Motor neuron (in vitro differentiated cells): ENCODE results near the gene KRT77. TPM values are rescaled to one million over a fixed set of nuclear protein-coding genes. Genes with fewer than 3 reads are reported as not detected.

Experiments used
- ATAC-seq, 8 experiments: fragments of 200-7000 bp; cut with Tn5 transposase; replicated peaks in 6 of 8; 2 replicates each; pipeline ENCODE4 v1.8.0; 2021; ENCODE audit warnings: mild to moderate bottlenecking in 8 of 8, moderate library complexity in 8 of 8
- H3K27ac ChIP-seq, 2 donors: fragments of 250-450 bp; sonication (Bioruptor Pico); 2 replicates each; pipeline ENCODE4 v1.9.0; 2021; ENCODE audit warnings: antibody characterized with exemption in 2 of 2, mild to moderate bottlenecking in 2 of 2, moderate library complexity in 1 of 2
- H3K4me1 ChIP-seq, 2 donors: fragments of 250-450 bp; sonication (Bioruptor Pico); replicated peaks in 1 of 2; 2 replicates each; pipeline ENCODE4 v1.6.1; 2021; ENCODE audit warnings: antibody characterized with exemption in 2 of 2, mild to moderate bottlenecking in 2 of 2, moderate library complexity in 1 of 2
- H3K4me3 ChIP-seq, 5 donors: fragments of 250-450 bp; sonication (Bioruptor Pico); 2 replicates each; pipeline ENCODE4 v1.9.0; 2021; ENCODE audit warnings: antibody characterized with exemption in 5 of 5, mild to moderate bottlenecking in 5 of 5, moderate library complexity in 4 of 5
- WGBS, 10 experiments: fragments of 450-650 bp; shearing (Covaris generic); methylation state at CpG; one replicate each; pipeline ENCODE4 v1.0.0; 2022; 5-methylcytosine and 5-hydroxymethylcytosine counted together
- in situ Hi-C, 9 experiments: fragments of 400-800 bp; cut with MboI; loops; one replicate each; pipeline ENCODE4 v1.15.0; 2021; ENCODE audit warnings: low sequenced_read_pairs in 9 of 9, low pct_unique_long_range_greater_than_20kb in 2 of 9; ENCODE audit not compliant: unreplicated experiment in 9 of 9
- total RNA-seq, 8 experiments: library from RNA; unstranded; fragments of 300-600 nt; gene quantifications; 2 replicates each; pipeline versions ENCODE4 v1.2.3 to v1.2.4, GENCODE V29; 2022

Gene KRT77
- total RNA-seq, 8 experiments from 2014 or later = 0.09 to 0.38 (median 0.21) TPM; not detected in 4

GRCh38 chr12:52666471-52666870, 36.9 kb downstream of the KRT77 start:
- H3K4me3 ChIP-seq = no peak overlapping the region
- in situ Hi-C loops = loop anchor here in 1 of 9 experiments (25.0 kb wide), 1 partner anchor 196 kb away; no protein-coding TSS in a partner anchor
- H3K27ac ChIP-seq = no peak overlapping the region
- WGBS, 10 experiments = 39 to 100% (median 73%) methylated on average over 1 to 3 of the region's 3 CpGs; no CpG with 5 or more reads in 2 of the 10 experiments
- ATAC-seq = no peak
- H3K4me1 ChIP-seq = no peaks in the 10 kb centered on the region

DNA sequence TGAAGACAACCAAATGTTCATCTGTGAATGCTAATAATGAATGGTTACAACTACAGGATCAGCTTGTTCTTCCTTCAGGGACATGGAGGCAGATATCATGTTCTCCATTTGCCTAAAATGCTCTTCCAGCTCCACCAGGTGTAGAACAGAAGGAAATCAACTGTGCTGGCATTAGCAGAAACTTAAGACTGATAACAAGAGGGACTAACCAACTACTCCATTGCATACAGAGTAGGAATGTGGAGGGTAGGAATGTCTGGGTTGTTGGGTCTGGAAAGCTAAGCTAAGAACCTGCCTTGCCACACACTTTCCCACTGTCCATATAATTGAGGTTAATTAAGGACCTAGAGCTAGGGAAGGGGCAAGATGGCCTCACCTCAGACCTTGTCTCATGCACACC, 39.9 kb downstream of the KRT77 start:
- Histone ChIP-seq H3K27ac (no peak overlapping the region), H3K4me3 (no peak overlapping the region), H3K4me1 (no peaks in the 10 kb centered on the region)
- in situ Hi-C loops = loop anchor here in 1 of 9 experiments (25.0 kb wide), 1 partner anchor 199 kb away; no protein-coding TSS in a partner anchor
- ATAC-seq = no peak

GRCh38 chr12:52662918-52663229, 40.5 kb downstream of the KRT77 start:
- H3K4me3 ChIP-seq = no peak overlapping the region
- in situ Hi-C loops = loop anchor here in 1 of 9 experiments (25.0 kb wide), 1 partner anchor 199 kb away; no protein-coding TSS in a partner anchor
- H3K4me1 ChIP-seq = no peaks in the 10 kb centered on the region
- no peak overlapping the region for H3K27ac ChIP-seq
- no peak for ATAC-seq

- in situ Hi-C loops = loop anchor here in 1 of 9 experiments (25.0 kb wide), 1 partner anchor 200 kb away; no protein-coding TSS in a partner anchor
Measured at GRCh38 chr12:52662093-52662917, 41.0 kb downstream of the KRT77 start.

GRCh38 chr12:52661668-52662067, 41.7 kb downstream of the KRT77 start:
- H3K4me3 ChIP-seq = no peak overlapping the region
- no peak overlapping the region for H3K27ac ChIP-seq
- 68 to 100% (median 83%) methylated on average over 1 to 3 of the region's 3 CpGs; no CpG with 5 or more reads in 3 of the 10 experiments for WGBS, 10 experiments
- in situ Hi-C loops = loop anchor here in 1 of 9 experiments (25.0 kb wide), 1 partner anchor 201 kb away; no protein-coding TSS in a partner anchor
- H3K4me1 ChIP-seq = no peaks in the 10 kb centered on the region
- ATAC-seq = no peak

More at GRCh38 chr12:52662093-52662917, 41.0 kb downstream of the KRT77 start:
- WGBS, 10 experiments = 20 to 100% (median 73%) methylated on average over 1 to 6 of the region's 10 CpGs; no CpG with 5 or more reads in 3 of the 10 experiments
- Histone ChIP-seq H3K27ac (no peak overlapping the region), H3K4me3 (no peak overlapping the region), H3K4me1 (no peaks in the 10 kb centered on the region)
- no peak for ATAC-seq

DNA sequence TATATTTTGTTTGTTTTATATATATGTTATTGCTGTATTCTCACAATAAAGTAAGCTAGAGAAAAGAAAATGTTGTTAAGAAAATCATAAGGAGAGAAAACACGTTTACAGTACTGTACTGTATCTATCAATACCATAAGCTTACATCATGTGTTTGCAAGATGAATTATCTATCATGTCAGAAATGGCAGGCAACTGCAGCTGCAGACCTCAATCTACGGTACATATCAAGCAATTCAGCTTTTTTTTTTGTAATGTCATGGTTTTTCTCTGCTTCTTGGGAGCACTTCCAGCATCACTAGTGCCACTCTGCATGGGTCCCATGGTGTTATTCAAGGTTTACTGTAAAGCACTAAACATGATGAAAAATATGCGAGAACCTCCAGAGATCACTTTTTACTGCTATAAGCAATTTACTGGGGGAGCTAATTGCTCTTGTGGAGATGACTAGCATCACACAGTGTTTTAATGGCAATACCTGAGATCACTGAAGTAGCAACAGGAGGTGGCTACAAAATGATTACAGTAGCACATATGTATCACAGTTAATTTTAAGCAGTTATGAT, 42.3 kb downstream of the KRT77 start:
- Histone ChIP-seq H3K4me1 (no peaks in the 10 kb centered on the region), H3K4me3 (no peak overlapping the region), H3K27ac (no peak overlapping the region)
- 25 to 83% (median 61%) methylated on average over 1 to 3 of the region's 3 CpGs; no CpG with 5 or more reads in 1 of the 10 experiments for WGBS, 10 experiments
- in situ Hi-C loops = loop anchor here in 1 of 9 experiments (25.0 kb wide), 1 partner anchor 201 kb away; no protein-coding TSS in a partner anchor
- peak in 1 of 8 experiments; percentile 15 for ATAC-seq

- in situ Hi-C loops = loop anchor here in 1 of 9 experiments (25.0 kb wide), 1 partner anchor 202 kb away; no protein-coding TSS in a partner anchor
- Histone ChIP-seq H3K4me3 (no peak overlapping the region), H3K4me1 (no peaks in the 10 kb centered on the region), H3K27ac (no peak overlapping the region)
- no peak for ATAC-seq
- WGBS, 10 experiments = 0 to 100% (median 47%) methylated on average over 1 to 3 of the region's 4 CpGs; no CpG with 5 or more reads in 5 of the 10 experiments
Measured at GRCh38 chr12:52659951-52660350, 43.4 kb downstream of the KRT77 start.

DNA sequence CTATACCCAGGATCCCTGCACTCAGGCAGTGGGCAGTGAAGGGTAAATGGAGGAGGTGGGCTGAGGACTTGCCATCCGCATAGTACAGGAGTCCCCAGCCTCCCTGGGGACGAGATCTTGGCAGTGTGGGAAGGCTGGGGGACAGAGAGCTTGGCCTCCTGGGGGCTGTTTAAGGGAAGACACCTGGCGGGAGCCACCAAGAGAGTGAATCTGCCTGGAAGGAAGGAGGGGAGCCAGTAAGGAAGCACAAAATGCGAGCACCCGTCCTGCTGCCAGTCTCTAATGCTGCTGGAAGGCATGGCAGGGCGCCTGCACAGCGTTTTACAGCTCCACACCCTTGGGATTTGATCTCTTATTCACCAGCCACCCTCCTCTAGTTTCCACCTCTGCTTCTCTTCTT, 43.9 kb downstream of the KRT77 start:
- WGBS, 10 experiments = 0 to 60% (median 37%) methylated on average over 1 to 5 of the region's 7 CpGs; no CpG with 5 or more reads in 6 of the 10 experiments
- ATAC-seq = no peak
- H3K27ac ChIP-seq = no peak overlapping the region

GRCh38 chr12:52658196-52658595, 45.1 kb downstream of the KRT77 start:
- 20 to 83% (median 53%) methylated on average over 1 to 4 of the region's 4 CpGs; no CpG with 5 or more reads in 3 of the 10 experiments for WGBS, 10 experiments

More for the DNA sequence above, 43.9 kb downstream of the KRT77 start:
- in situ Hi-C loops = loop anchor here in 1 of 9 experiments (25.0 kb wide), 1 partner anchor 203 kb away; no protein-coding TSS in a partner anchor
- H3K4me1 ChIP-seq = no peaks in the 10 kb centered on the region
- no peak overlapping the region for H3K4me3 ChIP-seq

DNA sequence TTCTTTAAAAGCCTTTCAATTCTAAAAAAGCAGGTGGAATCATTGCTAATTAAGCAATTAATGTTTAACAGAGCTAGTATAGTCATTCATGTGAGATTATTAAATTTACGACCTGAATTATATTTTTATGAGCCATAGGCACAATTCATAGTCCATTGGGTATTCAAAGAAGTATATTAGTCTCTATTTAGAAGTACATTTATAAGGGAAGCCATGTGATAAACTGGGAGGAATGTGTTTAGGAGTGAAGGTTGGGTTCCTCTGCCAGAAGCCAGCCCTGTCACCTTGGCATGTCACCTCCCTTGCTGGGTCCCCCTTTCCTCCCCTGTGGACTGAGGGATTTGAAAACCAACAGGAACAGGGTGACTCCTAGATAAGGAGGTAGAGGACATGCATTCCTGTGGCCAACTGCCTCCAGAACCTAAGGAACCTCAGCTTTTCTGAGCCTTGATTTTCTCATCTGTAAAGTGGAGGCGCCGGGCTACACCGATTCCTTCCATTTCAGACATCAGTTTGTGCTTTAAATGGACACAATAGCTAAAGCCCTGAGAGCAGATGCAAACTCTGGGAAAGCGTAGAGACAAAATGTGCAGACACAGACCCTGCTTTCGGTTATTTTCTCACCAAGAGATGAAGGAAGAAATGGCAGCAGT, 45.9 kb downstream of the KRT77 start:
- Histone ChIP-seq H3K27ac (no peak overlapping the region), H3K4me3 (no peak overlapping the region), H3K4me1 (no peaks in the 10 kb centered on the region)
- in situ Hi-C loops = loop anchor here in 1 of 9 experiments (25.0 kb wide), 1 partner anchor 205 kb away; no protein-coding TSS in a partner anchor
- ATAC-seq = no peak
- WGBS, 10 experiments = 0 to 100% (median 75%) methylated on average over 1 to 6 of the region's 6 CpGs

More at GRCh38 chr12:52658196-52658595, 45.1 kb downstream of the KRT77 start:
- Histone ChIP-seq H3K27ac (no peak overlapping the region), H3K4me3 (no peak overlapping the region), H3K4me1 (no peaks in the 10 kb centered on the region)
- in situ Hi-C loops = loop anchor here in 1 of 9 experiments (25.0 kb wide), 1 partner anchor 204 kb away; no protein-coding TSS in a partner anchor
- ATAC-seq = no peak

DNA sequence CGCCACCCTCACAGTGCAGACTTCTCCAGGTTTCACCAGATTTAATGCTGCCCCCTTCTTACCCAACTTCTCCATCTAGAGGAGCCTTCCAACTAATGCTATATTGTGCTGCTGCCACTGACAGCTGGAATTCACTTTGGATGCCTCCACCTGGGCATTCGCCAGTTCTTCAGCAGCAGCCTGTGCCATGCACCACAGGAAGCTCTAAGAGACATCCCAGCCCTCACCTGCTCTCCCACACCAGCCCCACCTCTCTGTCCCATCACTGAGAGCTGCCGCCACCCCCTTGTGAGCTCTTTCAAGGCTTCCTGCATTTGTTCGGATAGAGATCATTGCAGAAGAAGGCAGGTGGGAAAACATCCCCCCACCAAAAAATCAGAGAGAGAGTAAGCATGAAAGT, 46.7 kb downstream of the KRT77 start:
- H3K4me1 ChIP-seq = no peaks in the 10 kb centered on the region
- H3K4me3 ChIP-seq = no peak overlapping the region
- in situ Hi-C loops = loop anchor here in 1 of 9 experiments (25.0 kb wide), 1 partner anchor 206 kb away; no protein-coding TSS in a partner anchor
- WGBS, 10 experiments = 25 to 83% (median 56%) methylated on average over 1 to 2 of the region's 4 CpGs; no CpG with 5 or more reads in 3 of the 10 experiments
- H3K27ac ChIP-seq = no peak overlapping the region
- no peak for ATAC-seq

DNA sequence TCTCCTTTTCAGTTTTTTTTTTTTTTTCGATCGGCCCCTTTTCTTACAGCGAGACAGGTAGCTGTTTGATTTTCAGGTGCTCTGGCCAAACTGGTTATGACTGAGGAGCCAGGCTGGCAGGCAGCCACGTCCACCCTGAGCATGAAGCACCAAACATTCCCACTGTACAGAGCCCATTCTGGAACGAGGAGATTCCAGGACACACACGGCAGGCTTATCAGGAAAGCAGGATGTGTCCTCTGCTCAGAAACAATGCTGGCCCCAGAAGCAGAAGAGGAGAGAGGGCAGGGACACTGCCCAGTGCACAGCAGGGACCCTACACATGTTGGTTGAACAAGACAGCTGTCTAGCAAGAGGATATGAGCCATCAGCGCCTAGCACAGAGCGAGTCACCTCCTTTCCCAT, 47.6 kb downstream of the KRT77 start:
- H3K4me3 ChIP-seq = no peak overlapping the region
- H3K27ac ChIP-seq = no peak overlapping the region
- WGBS, 10 experiments = 25 to 85% (median 51%) methylated on average over 1 to 7 of the region's 8 CpGs
- ATAC-seq = no peak
- in situ Hi-C loops = loop anchor here in 1 of 9 experiments (25.0 kb wide), 1 partner anchor 207 kb away; no protein-coding TSS in a partner anchor
- H3K4me1 ChIP-seq = no peaks in the 10 kb centered on the region
